Chondrocyte (in vitro differentiated cells): ENCODE data around the gene ZNF618. TPM values are rescaled to one million over a fixed set of nuclear protein-coding genes. Genes with fewer than 3 reads are reported as not detected.

Experiments used
- DNase-seq: peaks from one replicate; pipeline ENCODE4 v3.0.0; 2021; ENCODE audit warnings: mixed read lengths, low spot score
- H3K27ac Mint-ChIP-seq: one replicate; pipeline ENCODE4 v1.8.0; 2021; ENCODE audit warnings: mild to moderate bottlenecking, moderate library complexity, mixed read lengths; ENCODE audit not compliant: unreplicated experiment
- H3K27me3 Mint-ChIP-seq: 2 replicates; pipeline ENCODE4 v1.8.0; 2021; ENCODE audit warnings: low read depth, mixed read lengths
- H3K36me3 Mint-ChIP-seq: 2 replicates; pipeline ENCODE4 v1.8.0; 2021; ENCODE audit warnings: low read depth, mixed read lengths
- H3K4me1 Mint-ChIP-seq: 2 replicates; pipeline ENCODE4 v1.8.0; 2021; ENCODE audit warnings: low read depth, mild to moderate bottlenecking, mixed read lengths
- H3K4me3 Mint-ChIP-seq: one replicate; pipeline ENCODE4 v1.8.0; 2021; ENCODE audit warnings: mild to moderate bottlenecking, moderate library complexity, mixed read lengths; ENCODE audit not compliant: unreplicated experiment
- H3K9me3 Mint-ChIP-seq: 2 replicates; pipeline ENCODE4 v1.8.0; 2021; ENCODE audit warnings: low read depth, mixed read lengths
- total RNA-seq: library from RNA; stranded (reverse); gene quantifications from 3 replicates; pipeline ENCODE4 v1.2.1, GENCODE V29; 2021
- TF ChIP-seq, protein P1 (sequence below): fragments of 200-600 bp; sonication (generic); IDR thresholded peaks from 2 replicates; pipeline ENCODE4 v1.5.0; 2021; ENCODE audit warnings: antibody characterized with exemption, mild to moderate bottlenecking, moderate library complexity

Gene ZNF618
- total RNA-seq, 1 donor from 2014 or later, result 25.5 TPM

DNA sequence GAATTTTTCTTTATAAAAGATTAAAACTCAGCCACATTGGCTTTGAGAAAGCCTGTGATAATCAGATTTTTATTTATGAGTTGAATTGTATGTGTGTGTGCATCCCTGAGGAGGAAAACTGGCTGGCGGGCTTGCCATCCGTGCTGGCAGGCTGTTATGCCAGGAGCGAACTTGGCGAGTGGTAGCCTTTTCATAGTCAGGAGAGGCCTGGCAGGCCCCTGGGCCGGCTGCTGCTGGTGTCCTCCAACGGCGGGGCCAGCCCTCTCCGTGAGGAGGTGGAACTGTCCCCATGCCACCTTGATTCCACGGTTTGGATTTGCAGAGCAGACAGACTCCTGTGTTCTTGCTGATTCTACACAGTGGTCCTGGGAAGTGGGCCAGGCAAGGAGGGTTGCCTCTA is 43.3 kb downstream of the ZNF618 start:
- TF ChIP-seq, protein P1, sequence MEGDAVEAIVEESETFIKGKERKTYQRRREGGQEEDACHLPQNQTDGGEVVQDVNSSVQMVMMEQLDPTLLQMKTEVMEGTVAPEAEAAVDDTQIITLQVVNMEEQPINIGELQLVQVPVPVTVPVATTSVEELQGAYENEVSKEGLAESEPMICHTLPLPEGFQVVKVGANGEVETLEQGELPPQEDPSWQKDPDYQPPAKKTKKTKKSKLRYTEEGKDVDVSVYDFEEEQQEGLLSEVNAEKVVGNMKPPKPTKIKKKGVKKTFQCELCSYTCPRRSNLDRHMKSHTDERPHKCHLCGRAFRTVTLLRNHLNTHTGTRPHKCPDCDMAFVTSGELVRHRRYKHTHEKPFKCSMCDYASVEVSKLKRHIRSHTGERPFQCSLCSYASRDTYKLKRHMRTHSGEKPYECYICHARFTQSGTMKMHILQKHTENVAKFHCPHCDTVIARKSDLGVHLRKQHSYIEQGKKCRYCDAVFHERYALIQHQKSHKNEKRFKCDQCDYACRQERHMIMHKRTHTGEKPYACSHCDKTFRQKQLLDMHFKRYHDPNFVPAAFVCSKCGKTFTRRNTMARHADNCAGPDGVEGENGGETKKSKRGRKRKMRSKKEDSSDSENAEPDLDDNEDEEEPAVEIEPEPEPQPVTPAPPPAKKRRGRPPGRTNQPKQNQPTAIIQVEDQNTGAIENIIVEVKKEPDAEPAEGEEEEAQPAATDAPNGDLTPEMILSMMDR, result no peak
- peaks cover 15% of the 10 kb centered on the region for H3K4me1 Mint-ChIP-seq
- H3K36me3 Mint-ChIP-seq, result peaks cover 5% of the 10 kb centered on the region
- no peak overlapping the region for H3K4me3 Mint-ChIP-seq
- no peak overlapping the region for H3K27ac Mint-ChIP-seq
- H3K9me3 Mint-ChIP-seq, result peaks cover 8% of the 10 kb centered on the region
- no peak for DNase-seq
- H3K27me3 Mint-ChIP-seq, result no peaks in the 10 kb centered on the region

GRCh38 chr9:113919871-113920270 is 43.8 kb downstream of the ZNF618 start:
- peaks cover 15% of the 10 kb centered on the region for H3K4me1 Mint-ChIP-seq
- peaks cover 5% of the 10 kb centered on the region for H3K36me3 Mint-ChIP-seq

DNA sequence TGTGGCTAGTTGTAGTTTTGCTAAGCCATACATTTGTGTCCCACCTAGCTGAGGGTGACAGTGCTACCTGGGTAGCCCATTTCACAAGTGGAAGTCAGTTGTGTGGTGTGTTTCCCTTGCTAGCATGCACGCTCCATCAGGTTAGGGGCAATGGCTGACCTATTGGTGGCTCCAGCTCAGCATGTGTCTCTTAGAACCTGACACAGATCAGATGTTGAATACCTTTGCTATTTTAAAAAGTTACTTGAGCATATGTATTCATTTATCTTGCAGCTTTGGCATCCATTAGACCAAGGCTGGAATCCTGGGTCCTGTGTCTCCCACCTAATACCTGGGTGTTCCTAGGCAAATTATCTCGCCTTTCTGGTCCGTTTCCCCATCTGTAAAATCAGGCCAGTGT is 44.8 kb downstream of the ZNF618 start:
- TF ChIP-seq, protein P1, result no peak
- H3K36me3 Mint-ChIP-seq, result peaks cover 6% of the 10 kb centered on the region

More at GRCh38 chr9:113919871-113920270, 43.8 kb downstream of the ZNF618 start:
- H3K4me3 Mint-ChIP-seq, result no peak overlapping the region
- TF ChIP-seq, protein P1, result no peak
- H3K27me3 Mint-ChIP-seq, result no peaks in the 10 kb centered on the region
- H3K9me3 Mint-ChIP-seq, result peaks cover 13% of the 10 kb centered on the region
- no peak for DNase-seq
- no peak overlapping the region for H3K27ac Mint-ChIP-seq

DNA sequence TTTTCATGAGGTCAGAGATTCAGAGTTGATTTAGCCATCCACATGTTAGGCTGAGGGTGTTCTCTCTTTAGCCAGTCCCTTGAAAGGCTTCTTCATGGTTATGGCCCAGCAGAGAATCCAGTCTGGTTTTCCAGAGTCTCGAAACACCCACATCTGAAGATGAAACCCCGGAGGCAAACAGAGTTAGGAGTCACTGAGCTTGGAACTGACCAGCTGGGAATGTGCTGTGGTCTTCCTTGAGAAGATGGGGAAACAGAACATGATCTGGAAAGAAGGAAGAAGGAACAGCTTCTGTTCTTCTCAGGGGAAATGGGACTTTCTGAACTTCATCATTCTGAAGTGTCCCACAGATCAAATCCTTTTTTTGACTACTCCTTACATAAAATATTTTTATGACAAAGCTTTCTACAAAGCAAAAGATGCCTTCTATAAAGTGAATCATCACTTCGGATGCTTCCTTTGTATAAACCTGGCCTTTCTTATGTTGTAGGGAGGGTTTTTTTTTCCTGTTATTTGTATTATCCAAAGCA is 45.4 kb downstream of the ZNF618 start:
- no peak for DNase-seq
- TF ChIP-seq, protein P1, result no peak
- Mint-ChIP-seq H3K36me3 (peaks cover 8% of the 10 kb centered on the region), H3K27ac (no peak overlapping the region), H3K4me1 (peaks cover 17% of the 10 kb centered on the region), H3K4me3 (no peak overlapping the region), H3K9me3 (peaks cover 26% of the 10 kb centered on the region), H3K27me3 (no peaks in the 10 kb centered on the region)

More for the DNA sequence above, 44.8 kb downstream of the ZNF618 start:
- H3K9me3 Mint-ChIP-seq, result peaks cover 20% of the 10 kb centered on the region
- DNase-seq, result no peak
- H3K27ac Mint-ChIP-seq, result no peak overlapping the region
- no peaks in the 10 kb centered on the region for H3K27me3 Mint-ChIP-seq
- no peak overlapping the region for H3K4me3 Mint-ChIP-seq
- peaks cover 15% of the 10 kb centered on the region for H3K4me1 Mint-ChIP-seq

DNA sequence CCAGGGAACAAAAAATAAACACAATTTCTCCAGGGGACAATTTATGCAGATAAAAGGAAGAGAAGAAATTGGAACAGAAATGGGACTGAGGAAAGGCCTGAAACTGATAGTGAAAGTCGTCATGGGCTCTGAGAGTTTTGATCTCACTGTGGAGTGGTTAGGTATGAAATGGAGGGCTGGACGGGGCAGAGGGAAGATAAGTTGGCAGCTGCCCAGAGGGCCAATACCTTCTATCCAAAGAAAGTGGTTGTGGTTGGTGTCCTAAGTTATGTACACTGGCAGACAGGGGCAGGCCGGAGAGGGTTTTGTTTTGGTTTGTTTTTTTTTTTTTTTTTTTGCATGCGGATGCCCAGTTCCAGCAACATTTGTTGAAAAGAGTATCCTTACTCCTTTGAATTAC is 46.1 kb downstream of the ZNF618 start:
- no peaks in the 10 kb centered on the region for H3K27me3 Mint-ChIP-seq
- peaks cover 18% of the 10 kb centered on the region for H3K4me1 Mint-ChIP-seq
- no peak for DNase-seq
- H3K36me3 Mint-ChIP-seq, result peaks cover 8% of the 10 kb centered on the region
- H3K9me3 Mint-ChIP-seq, result peaks cover 28% of the 10 kb centered on the region
- H3K27ac Mint-ChIP-seq, result no peak overlapping the region
- H3K4me3 Mint-ChIP-seq, result no peak overlapping the region
- TF ChIP-seq, protein P1, result no peak
